K562 (cell line): ENCODE data around the gene MVD.

ENCODE experiments used
- ELF4 ChIP-seq: fragments of 450-650 bp; formaldehyde crosslinking; IDR thresholded peaks from 2 replicates; pipeline ENCODE4 v1.4.0; 2022; ENCODE audit warnings: missing genetic modification characterization
- EP300 ChIP-seq: IDR thresholded peaks from 2 replicates; pipeline ENCODE4 v1.6.1; 2012; ENCODE audit warnings: low read length, improper control_type of control experiment
- GABPB1 ChIP-seq: sonication (generic); formaldehyde crosslinking; IDR thresholded peaks from 2 replicates; pipeline ENCODE4 v1.8.0; 2022; ENCODE audit warnings: mild to moderate bottlenecking, missing genetic modification reagents
- GTF3C2 ChIP-seq: IDR thresholded peaks from 3 replicates; pipeline ENCODE4 v1.6.1; 2011; ENCODE audit warnings: borderline replicate concordance, mild to moderate bottlenecking, moderate library complexity; ENCODE audit not compliant: insufficient read length; ENCODE audit errors: extremely low read depth
- PHF8 ChIP-seq: fragments of 200-600 bp; sonication (generic); IDR thresholded peaks from 2 replicates; pipeline ENCODE4 v1.6.1; 2012; ENCODE audit warnings: mixed run types, mild to moderate bottlenecking, inconsistent platforms, low read length, moderate library complexity, borderline replicate concordance
- PTBP1 ChIP-seq: fragments of 200-400 bp; formaldehyde crosslinking; IDR thresholded peaks from 2 replicates; pipeline ENCODE4 v1.6.1; 2017; ENCODE audit warnings: low read depth, low read length
- TAF1 ChIP-seq: IDR thresholded peaks from 2 replicates; pipeline ENCODE4 v1.6.1; 2011; ENCODE audit warnings: mild to moderate bottlenecking, low read length, moderate library complexity; ENCODE audit not compliant: insufficient read depth, control insufficient read depth, severe bottlenecking; ENCODE audit errors: extremely low read depth
- ZBTB7A ChIP-seq: IDR thresholded peaks from 2 replicates; pipeline ENCODE4 v1.6.1; 2011; ENCODE audit warnings: low read depth, mild to moderate bottlenecking, low read length, moderate library complexity, borderline replicate concordance; ENCODE audit not compliant: control insufficient read depth

- no peak for TF ChIP-seq EP300
- TF ChIP-seq PTBP1, result no peak
- TF ChIP-seq ZBTB7A, result no peak
- TF ChIP-seq TAF1, result no peak
- no peak for TF ChIP-seq ELF4 (CRISPR knock-in tag)
- TF ChIP-seq PHF8, result no peak
- no peak for TF ChIP-seq GABPB1 (CRISPR knock-in tag)
- TF ChIP-seq GTF3C2, result no peak
Measured at GRCh38 chr16:88630941-88631340, 31.9 kb downstream of the MVD start.
